Tibial artery (tissue), 4 donors: ENCODE results near the gene SHISA5.
"Not testable (repeated sequence)": the region's sequence is repeated elsewhere in the genome, so short reads cannot be mapped to it uniquely, and the experiment has no call there.

Source experiments
- DNase-seq, 2 donors: peaks; one replicate each; pipeline ENCODE4 v3.0.0-alpha.2; 2019
- H3K27ac ChIP-seq, 2 donors: fragments of 200-600 bp; sonication (generic) in 1 of 2; 1 replicate in 1 of 2; 2 replicates in 1 of 2; pipeline ENCODE4 v1.5.1; 2018 to 2019; ENCODE audit warnings: mild to moderate bottlenecking in 1 of 2
- H3K27me3 ChIP-seq, 2 donors: fragments of 200-600 bp; sonication (generic) in 1 of 2; one replicate each; pipeline versions ENCODE4 v1.5.1 to v1.6.0; 2016 to 2019
- H3K36me3 ChIP-seq, 3 donors: fragments of 200-600 bp; sonication (generic) in 2 of 3; one replicate each; pipeline ENCODE4 v1.5.1; 2016 to 2019; ENCODE audit warnings: mild to moderate bottlenecking in 2 of 3
- H3K4me1 ChIP-seq, 4 donors: fragments of 200-600 bp; sonication (generic) in 2 of 4; 1 replicate in 3 of 4; 2 replicates in 1 of 4; pipeline ENCODE4 v1.5.1; 2016 to 2019
- H3K4me3 ChIP-seq, 2 donors: fragments of 200-600 bp; sonication (generic) in 1 of 2; 1 replicate in 1 of 2; 2 replicates in 1 of 2; pipeline ENCODE4 v1.5.1; 2018 to 2019; ENCODE audit warnings: mild to moderate bottlenecking in 2 of 2
- H3K9me3 ChIP-seq, 3 donors: fragments of 200-600 bp; sonication (generic) in 1 of 3; one replicate each; pipeline ENCODE4 v1.5.1; 2016 to 2019
- intact Hi-C: fragments of 100-400 bp; cut with DNase I; formaldehyde crosslinking; loops from one replicate; pipeline ENCODE4 v1.15.0; 2023; ENCODE audit warnings: low total_unique reads
- TF ChIP-seq, protein P1 (sequence below), 2 experiments: fragments of 200-600 bp in 1 of 2; fragments of 450-650 bp in 1 of 2; IDR thresholded peaks; one replicate each; pipeline ENCODE4 v1.5.1; 2017 to 2019; ENCODE audit warnings: antibody characterized with exemption in 2 of 2, mild to moderate bottlenecking in 1 of 2, moderate library complexity in 1 of 2

Gene SHISA5

DNA sequence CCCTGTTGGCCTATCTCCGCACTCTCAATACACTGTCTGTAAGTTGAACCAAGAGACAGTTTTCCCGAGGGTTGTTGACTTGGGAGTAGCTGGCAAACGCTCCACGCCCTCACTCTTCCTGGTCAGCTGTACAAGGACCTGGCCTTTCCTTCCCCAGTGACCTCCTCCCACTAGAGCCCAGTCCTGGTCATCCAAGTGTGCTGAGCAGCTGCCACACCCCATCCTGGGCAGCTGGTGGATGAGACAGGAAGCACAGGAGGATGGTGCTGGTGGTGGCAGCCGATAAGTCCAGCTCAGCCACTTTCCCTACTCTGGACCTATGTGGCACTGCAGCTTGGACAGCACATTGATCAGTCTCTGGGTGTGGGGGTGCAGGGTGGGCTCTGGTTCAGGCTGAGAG lies 32.8 kb upstream of the SHISA5 start:
- Histone ChIP-seq H3K4me3 (no peak overlapping the region), H3K4me1 (no peaks in the 10 kb centered on the region), H3K27me3 (no peaks in the 10 kb centered on the region), H3K9me3 (no peaks in the 10 kb centered on the region), H3K36me3 (peaks cover 0 to 59% (median 27%) of the 10 kb centered on the region in 3 donors), H3K27ac (no peak overlapping the region)
- intact Hi-C loops, result no loop called here
- DNase-seq, result no peak
- TF ChIP-seq, protein P1, sequence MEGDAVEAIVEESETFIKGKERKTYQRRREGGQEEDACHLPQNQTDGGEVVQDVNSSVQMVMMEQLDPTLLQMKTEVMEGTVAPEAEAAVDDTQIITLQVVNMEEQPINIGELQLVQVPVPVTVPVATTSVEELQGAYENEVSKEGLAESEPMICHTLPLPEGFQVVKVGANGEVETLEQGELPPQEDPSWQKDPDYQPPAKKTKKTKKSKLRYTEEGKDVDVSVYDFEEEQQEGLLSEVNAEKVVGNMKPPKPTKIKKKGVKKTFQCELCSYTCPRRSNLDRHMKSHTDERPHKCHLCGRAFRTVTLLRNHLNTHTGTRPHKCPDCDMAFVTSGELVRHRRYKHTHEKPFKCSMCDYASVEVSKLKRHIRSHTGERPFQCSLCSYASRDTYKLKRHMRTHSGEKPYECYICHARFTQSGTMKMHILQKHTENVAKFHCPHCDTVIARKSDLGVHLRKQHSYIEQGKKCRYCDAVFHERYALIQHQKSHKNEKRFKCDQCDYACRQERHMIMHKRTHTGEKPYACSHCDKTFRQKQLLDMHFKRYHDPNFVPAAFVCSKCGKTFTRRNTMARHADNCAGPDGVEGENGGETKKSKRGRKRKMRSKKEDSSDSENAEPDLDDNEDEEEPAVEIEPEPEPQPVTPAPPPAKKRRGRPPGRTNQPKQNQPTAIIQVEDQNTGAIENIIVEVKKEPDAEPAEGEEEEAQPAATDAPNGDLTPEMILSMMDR (IDR thresholded peaks at IDR 0.05), result no peak

DNA sequence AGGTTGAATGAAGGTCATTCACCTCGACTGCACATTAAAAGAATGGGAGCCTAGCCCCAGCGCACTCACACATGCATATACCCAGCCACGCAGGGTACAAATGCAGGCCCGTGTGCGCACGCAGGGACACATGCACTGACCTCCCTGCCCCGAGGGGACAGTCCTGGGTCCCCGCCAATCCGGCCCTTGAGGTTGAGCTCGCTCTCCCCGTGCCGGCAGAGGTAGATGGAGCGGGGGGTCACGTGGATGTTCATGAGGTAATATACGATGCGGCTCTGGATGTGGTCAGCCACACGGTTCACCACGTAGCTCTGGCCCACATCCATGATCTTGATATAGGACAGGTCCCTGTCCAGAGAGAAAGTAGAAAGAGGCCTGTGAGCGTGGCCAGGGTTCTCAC lies 32.1 kb upstream of the SHISA5 start:
- TF ChIP-seq, protein P1 (IDR thresholded peaks at IDR 0.05), result no peak
- intact Hi-C loops, result no loop called here
- H3K27ac ChIP-seq, result no peak overlapping the region
- H3K27me3 ChIP-seq, result no peaks in the 10 kb centered on the region
- H3K4me1 ChIP-seq, result no peaks in the 10 kb centered on the region
- H3K36me3 ChIP-seq, result peaks cover 0 to 59% (median 27%) of the 10 kb centered on the region in 3 donors
- no peaks in the 10 kb centered on the region for H3K9me3 ChIP-seq
- DNase-seq, result no peak
- no peak overlapping the region for H3K4me3 ChIP-seq

DNA sequence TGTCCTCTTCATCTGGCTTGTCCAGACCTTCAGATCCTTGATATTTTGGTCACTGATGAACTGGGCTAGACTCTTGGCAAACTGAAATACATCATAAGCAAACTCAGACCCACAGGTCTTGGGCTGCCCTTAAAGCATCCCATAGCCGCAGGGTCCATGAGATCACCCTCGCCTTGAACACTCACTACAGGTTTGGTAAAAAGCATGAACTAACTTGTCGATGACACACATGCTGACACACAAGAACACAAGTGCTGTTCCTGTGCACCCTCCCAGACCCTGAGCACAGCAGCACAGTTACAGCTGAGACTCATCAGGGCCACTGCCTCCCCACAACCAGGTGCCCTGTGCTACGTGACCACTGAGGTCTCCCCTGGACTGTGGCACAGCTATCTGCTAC lies 31.6 kb upstream of the SHISA5 start:
- no peak for DNase-seq
- Histone ChIP-seq H3K27me3 (no peaks in the 10 kb centered on the region), H3K4me1 (no peaks in the 10 kb centered on the region), H3K27ac (no peak overlapping the region), H3K9me3 (no peaks in the 10 kb centered on the region), H3K4me3 (no peak overlapping the region), H3K36me3 (peaks cover 0 to 59% (median 27%) of the 10 kb centered on the region in 3 donors)
- intact Hi-C loops, result no loop called here
- TF ChIP-seq, protein P1 (IDR thresholded peaks at IDR 0.05), result no peak

DNA sequence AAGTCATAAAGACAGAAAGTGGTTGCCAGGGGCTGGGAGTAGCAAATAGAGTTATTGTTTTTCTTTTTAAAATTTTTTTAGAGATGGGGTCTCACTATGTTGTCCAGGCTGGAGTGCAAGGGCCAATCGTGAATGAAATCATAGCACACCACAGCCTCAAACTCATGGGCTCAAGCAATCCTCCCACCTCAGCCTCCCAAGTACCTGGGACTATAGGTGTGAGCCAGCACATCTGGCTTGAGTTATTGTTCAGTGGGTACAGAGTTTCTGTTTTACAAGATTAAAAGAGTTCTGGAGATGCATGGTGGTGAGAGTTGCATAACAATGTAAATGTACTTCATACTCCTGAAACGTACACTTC lies 29.0 kb upstream of the SHISA5 start:
- peaks cover 0 to 44% (median 27%) of the 10 kb centered on the region in 3 donors for H3K36me3 ChIP-seq
- H3K4me3 ChIP-seq, result no peak overlapping the region
- no peaks in the 10 kb centered on the region for H3K9me3 ChIP-seq
- DNase-seq, result no peak
- intact Hi-C loops, result no loop called here
- H3K27me3 ChIP-seq, result no peaks in the 10 kb centered on the region
- H3K4me1 ChIP-seq, result no peaks in the 10 kb centered on the region
- H3K27ac ChIP-seq, result no peak overlapping the region
- TF ChIP-seq, protein P1 (IDR thresholded peaks at IDR 0.05), result no peak

DNA sequence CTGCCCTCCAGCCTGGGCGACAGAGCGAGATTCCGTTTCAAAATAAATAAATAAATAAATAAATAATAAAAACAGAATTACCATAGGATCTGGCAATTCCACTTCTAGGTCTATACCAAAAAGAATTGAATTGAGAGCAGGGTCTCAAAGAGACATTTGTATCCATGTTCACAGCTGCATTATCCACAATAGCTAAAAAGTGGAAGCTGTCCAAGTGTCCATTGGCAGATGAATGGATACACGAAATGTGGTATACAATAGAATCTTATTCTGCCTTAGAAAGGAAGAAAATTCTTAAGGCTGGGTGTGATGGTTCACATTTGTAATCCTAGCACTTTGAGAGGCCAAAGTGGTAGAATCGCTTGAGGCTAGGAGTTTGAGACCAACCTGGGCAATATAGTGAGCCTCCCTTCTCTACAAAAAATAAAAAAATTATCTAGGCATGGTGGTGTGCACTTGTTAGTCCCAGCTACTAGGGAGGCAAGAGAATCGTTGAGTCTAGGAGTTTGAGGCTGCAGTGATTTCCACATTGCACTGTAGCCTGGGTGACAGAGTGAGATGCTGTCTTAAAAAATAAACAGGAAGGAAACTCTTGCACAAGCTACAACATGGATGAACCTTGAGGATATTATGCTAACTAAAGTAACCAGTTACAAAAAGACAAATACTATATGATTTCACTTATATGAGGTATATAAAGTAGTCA lies 28.4 kb upstream of the SHISA5 start:
- TF ChIP-seq, protein P1 (IDR thresholded peaks at IDR 0.05), result no peak
- Histone ChIP-seq H3K27ac (no peak overlapping the region), H3K27me3 (no peaks in the 10 kb centered on the region), H3K36me3 (peaks cover 2 to 48% (median 23%) of the 10 kb centered on the region in 3 donors), H3K4me1 (no peaks in the 10 kb centered on the region), H3K4me3 (no peak overlapping the region), H3K9me3 (no peaks in the 10 kb centered on the region)
- intact Hi-C loops, result no loop called here
- DNase-seq, result no peak

DNA sequence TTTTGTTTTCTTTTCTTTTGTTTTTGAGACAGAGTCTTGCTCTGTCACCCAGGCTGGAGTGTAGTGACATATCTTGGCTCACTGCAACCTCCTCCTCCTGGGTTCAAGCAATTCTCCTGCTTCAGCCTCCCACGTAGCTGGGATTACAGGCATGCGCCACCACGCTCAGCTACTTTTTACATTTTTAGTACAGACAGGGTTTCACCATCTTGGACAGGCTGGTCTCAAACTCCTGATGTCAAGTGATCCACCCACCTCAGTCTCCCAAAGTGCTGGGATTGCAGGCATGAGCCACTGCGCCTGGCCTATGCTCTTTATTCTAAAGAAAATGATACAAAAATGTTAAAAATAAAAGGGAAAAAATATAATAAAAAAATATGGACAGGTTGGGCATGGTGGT lies 26.7 kb upstream of the SHISA5 start:
- DNase-seq, H3K9me3 ChIP-seq, intact Hi-C loops, H3K27me3 ChIP-seq, H3K4me1 ChIP-seq, H3K4me3 ChIP-seq, H3K27ac ChIP-seq: not testable (repeated sequence)
- peaks cover 8 to 40% (median 12%) of the 10 kb centered on the region in 3 donors for H3K36me3 ChIP-seq
